GM18951 (cell line): ENCODE results near the gene NTM.

ENCODE experiments used
- POLR2A ChIP-seq: IDR thresholded peaks from 4 replicates; pipeline ENCODE4 v1.6.1; 2011; ENCODE audit warnings: mild to moderate bottlenecking; ENCODE audit not compliant: insufficient read length, insufficient read depth; ENCODE audit errors: extremely low read depth
- in situ Hi-C: fragments of 300-500 bp; cut with MboI; formaldehyde crosslinking; loops from one replicate; pipeline ENCODE4 v1.12.0; 2022; ENCODE audit warnings: low sequenced_read_pairs, mixed read lengths, inconsistent platforms; ENCODE audit not compliant: unreplicated experiment

NTM gene

GRCh38 chr11:132234878-132235277 lies 864.5 kb downstream of the NTM start:
- no peak for TF ChIP-seq POLR2A
- in situ Hi-C loops, result no loop called here

DNA sequence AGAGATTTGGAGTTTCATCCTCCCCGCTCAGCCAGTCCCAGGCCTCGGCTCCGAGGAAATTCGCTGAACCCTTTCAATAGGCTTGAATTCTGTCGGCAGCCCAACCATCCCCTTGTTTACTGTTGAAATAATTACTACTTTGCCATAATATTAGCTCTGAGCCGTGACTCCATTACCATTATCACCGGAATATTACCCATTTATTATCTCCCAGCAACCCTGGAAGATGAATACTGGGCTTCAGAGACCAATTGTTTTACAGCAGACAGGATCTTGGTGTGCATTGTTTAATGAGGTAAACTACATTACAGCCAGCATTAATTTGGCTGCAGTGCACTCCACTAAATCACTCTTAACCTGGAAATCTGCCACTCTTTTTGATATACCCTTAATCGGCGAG lies 867.4 kb downstream of the NTM start:
- TF ChIP-seq POLR2A, result no peak
- in situ Hi-C loops, result no loop called here

DNA sequence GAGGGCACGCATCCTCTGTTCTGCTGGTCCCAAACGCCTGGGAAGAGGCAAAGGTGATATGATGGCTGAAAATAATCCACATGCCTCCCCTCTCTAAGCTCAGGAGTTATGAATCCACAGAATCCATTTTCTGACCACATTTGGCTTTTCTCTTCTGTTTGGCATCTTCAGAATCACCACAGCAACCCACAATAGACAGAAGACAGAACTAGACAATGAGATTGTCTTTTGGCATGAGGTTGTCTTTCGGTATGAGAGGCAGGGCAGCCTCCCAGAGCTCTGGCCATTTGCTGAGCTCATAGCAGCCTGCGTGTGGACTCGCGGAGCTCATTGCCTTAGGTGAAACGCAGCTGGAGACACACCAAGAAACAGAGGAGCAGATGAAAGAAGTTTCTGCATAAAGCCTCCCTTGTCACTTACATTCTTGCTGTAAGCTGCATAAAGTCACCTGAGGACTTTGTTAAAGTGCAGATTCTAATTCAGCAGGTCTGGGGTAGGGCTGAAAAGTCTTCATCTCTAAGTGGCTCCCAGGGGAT lies 868.0 kb downstream of the NTM start:
- no peak for TF ChIP-seq POLR2A
- in situ Hi-C loops, result no loop called here

- in situ Hi-C loops, result no loop called here
- TF ChIP-seq POLR2A, result no peak
These were observed 870.0 kb downstream of the NTM start for GRCh38 chr11:132240374-132240773.

DNA sequence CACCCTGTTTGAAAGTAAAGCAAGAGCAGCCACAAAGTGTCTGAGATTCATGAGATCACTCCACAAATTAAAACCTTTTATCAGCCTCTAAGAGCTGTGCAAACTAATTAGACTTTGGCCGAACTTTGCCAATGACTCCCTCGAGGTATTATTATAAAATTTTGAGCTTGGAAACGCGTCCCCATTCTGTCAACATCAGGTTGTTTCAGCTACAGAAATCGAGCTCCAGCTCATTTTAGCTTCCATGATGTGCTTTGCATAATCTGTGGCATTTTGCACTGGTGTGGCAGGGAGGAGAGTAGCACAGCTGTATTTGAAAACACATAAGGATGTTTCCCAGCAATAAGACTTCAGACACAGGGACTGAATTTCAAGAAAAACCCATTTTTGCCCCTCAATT lies 872.2 kb downstream of the NTM start:
- no peak for TF ChIP-seq POLR2A
- in situ Hi-C loops, result no loop called here

DNA sequence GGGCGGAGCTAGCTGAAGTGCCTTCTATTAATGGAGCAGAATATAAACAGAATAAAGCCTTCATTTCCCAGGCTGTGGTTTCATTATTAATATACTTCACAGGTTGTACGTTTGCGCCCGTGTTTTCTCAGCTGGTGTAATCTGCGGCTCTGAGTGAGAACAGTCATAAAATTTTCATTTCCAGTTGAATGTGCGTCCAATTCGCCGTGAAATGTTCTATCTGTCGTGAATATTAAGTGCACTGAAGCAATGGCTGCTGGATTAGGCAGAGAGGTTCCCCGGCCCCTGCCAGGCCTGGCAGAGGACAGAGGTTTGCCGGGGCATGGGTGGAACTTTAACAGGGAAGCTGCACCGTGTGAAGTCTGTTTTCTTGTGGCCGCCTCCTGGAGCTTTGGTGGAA lies 874.4 kb downstream of the NTM start:
- TF ChIP-seq POLR2A, result no peak

DNA sequence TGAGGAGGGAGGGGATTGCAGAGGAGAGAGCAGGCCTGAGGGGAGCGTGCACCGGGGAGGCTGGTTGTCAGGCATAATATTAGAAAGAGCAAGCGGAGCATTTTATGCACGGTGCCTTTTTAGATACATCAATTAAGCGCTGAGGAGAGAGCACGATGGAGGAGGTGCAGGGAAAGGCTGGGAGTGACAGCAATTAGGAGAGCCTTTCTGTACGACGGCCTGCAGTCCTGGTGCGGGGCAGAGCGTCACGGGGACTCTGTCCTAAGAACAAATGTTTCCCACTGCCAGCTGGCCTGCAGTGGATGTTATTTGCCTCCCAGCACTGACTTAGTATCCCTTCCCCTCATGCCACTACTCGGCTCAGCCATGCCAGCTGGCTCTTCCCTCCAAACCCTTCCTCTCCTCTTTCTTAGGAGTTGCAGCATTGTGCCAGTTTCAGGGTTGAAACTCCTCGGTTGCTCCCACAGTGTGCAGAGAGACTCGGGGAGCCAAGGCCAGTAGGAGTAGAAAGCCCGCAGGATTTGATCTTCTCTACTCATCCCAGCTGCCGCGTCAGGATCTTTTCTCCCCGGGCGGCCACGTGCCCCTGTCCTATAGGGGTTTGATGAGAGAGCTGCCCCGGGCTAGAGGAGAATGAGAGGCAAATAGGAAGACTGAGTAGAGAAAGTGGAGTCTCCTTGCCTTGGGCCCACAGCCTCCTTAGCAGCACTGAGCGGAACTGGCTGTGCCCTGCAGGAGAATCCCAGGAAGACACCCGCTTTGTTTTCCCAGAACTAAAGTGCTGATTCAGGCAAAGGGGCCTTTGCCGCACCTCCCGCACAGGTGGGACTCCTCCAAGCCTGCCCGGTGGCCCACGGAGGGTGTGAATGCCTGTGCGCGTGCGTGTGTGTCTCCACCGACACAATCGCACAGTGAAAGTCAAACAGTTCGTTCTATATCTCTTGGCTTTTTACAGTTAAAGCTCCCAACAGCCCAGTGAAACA lies 875.3 kb downstream of the NTM start:
- no peak for TF ChIP-seq POLR2A
- in situ Hi-C loops, result no loop called here

More for the DNA sequence above, 874.4 kb downstream of the NTM start:
- in situ Hi-C loops, result no loop called here

DNA sequence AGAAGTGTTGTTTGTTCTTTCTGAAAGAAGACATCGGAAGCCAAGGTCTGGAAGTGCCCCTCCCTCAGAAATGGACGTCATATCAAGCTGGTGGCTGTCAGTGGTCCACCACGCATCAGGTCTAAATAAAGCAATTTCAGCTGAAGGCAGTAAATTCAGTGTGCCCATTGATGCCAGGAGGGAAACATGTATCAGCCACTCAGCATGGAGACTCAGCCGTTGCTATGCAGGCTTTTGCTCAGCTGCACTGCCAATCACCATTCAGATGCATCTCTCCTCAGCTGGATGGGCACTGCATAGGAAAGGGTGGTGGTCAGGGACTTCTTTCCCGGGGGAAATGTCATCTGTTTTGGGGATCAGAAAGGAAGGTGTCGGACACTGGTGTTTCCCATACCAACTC lies 878.2 kb downstream of the NTM start:
- no peak for TF ChIP-seq POLR2A
- in situ Hi-C loops, result no loop called here

- in situ Hi-C loops, result no loop called here
- TF ChIP-seq POLR2A, result no peak
These were observed 878.8 kb downstream of the NTM start for GRCh38 chr11:132249256-132249655.

- in situ Hi-C loops, result no loop called here
- TF ChIP-seq POLR2A, result no peak
These were observed 880.6 kb downstream of the NTM start for GRCh38 chr11:132251061-132251460.

GRCh38 chr11:132253469-132254264 lies 883.3 kb downstream of the NTM start:
- in situ Hi-C loops, result no loop called here

DNA sequence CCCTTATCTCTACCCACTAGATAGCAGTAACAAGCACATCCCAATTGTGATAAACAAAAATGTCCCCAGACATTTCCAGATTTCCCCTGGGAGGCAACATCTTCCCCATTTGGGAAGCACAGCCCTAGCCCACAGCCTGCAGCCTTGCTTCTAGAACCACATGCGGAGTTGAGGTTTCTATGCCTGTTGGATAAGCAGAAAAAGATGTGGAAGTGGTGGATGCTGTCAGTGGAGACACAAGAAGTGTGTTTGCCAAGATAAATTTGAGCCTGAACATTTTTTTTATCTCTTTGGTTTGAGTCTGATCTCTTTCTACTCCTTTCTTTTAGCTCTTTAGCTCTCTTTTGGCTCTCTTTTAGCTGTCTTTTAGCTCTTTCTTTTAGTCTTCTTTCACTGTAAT lies 884.5 kb downstream of the NTM start:
- TF ChIP-seq POLR2A, result no peak
- in situ Hi-C loops, result no loop called here

More at GRCh38 chr11:132253469-132254264, 883.3 kb downstream of the NTM start:
- no peak for TF ChIP-seq POLR2A

DNA sequence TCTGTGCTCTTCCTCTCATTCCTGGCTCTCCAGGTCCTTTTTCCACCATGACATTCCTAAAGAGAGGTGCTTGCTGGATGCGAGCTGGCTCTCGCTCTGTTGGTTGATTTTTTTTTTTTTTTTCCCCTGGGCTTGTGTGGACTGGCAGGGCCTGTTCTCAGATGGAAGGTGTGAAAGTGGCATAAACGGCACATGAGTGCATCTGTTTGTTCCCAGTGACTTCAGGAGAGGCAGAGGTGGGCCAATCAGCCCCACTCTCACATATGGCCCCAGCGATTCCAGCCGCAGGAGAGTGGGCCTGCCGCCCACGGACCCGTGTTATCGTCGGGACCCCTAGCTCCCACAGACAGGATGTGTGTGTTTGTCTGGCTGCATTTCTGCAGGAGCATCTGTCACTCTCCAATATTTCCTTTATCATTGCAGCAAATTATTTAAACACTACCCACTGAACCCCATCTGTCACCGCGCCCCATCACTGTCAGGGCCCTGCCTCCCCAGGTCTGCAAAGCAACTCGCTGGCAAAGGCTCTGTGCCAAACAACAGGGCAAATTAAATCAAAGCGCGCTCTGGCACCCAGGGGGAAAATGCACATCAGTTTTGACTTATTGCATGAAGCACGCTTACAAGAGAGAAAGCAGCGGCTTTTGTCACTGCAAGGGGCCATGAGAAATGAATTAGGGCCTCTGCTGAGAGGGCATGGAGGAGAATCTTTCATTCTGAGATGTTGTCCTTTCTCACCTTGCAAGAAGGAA lies 886.3 kb downstream of the NTM start:
- no peak for TF ChIP-seq POLR2A
- in situ Hi-C loops, result no loop called here
